DND-41 (cell line): Measurements from ENCODE around the gene CNKSR2.

Experiments used
- CTCF ChIP-seq: IDR thresholded peaks from 2 replicates; pipeline ENCODE4 v1.5.1; 2012; ENCODE audit warnings: borderline replicate concordance, low read length, moderate library complexity, mild to moderate bottlenecking; ENCODE audit not compliant: poor library complexity, severe bottlenecking; ENCODE audit errors: extremely low read depth
- EZH2 ChIP-seq: IDR thresholded peaks from 3 replicates; pipeline ENCODE4 v1.6.1; 2012; ENCODE audit warnings: borderline replicate concordance, low read depth, mild to moderate bottlenecking, moderate library complexity, low read length, inconsistent platforms; ENCODE audit not compliant: severe bottlenecking

- TF ChIP-seq CTCF (no peak), EZH2 (no peak)
Observed at GRCh38 chrX:21384178-21384577, 10.0 kb downstream of the CNKSR2 start.
